KOPT-K1 (cell line): ENCODE data around the gene PKNOX2.

Experiments
- H3K27ac ChIP-seq: fragments of 200-600 bp; sonication (generic); 2 replicates; pipeline ENCODE4 v1.5.1; 2016; ENCODE audit warnings: antibody characterized with exemption, mild to moderate bottlenecking, low read depth, low read length; ENCODE audit not compliant: poor library complexity, severe bottlenecking
- H3K36me3 ChIP-seq: fragments of 200-600 bp; sonication (generic); 2 replicates; pipeline ENCODE4 v1.5.1; 2017; ENCODE audit warnings: antibody characterized with exemption, mild to moderate bottlenecking, low read length, moderate library complexity; ENCODE audit not compliant: insufficient read depth
- H3K9me3 ChIP-seq: fragments of 200-600 bp; sonication (generic); 2 replicates; pipeline ENCODE4 v1.5.1; 2017; ENCODE audit warnings: antibody characterized with exemption, low read length, mild to moderate bottlenecking; ENCODE audit not compliant: insufficient read depth, poor library complexity, severe bottlenecking

PKNOX2 gene

GRCh38 chr11:125416981-125417935 is 252.7 kb downstream of the PKNOX2 start:
- Histone ChIP-seq H3K27ac (no peak overlapping the region), H3K36me3 (no peaks in the 10 kb centered on the region), H3K9me3 (no peaks in the 10 kb centered on the region)

DNA sequence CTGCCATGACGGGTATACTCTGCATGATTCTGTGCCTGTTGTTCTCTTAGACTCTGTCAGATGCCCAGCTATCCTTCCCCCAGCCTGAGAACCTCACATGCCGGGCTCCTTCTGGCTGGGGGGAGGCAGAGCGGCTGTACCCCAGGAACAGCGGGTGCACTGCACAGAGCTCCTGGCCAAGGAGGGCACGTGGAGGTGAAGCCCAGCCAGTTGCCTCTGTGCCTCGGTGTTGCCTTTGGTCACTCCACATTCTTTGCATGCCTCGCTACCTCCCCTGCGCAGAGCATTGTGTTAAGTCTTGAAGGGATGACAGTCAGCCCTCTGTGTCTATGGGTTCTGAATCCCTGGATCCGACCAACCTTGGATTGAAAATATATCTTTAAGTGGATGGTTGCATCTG is 253.8 kb downstream of the PKNOX2 start:
- no peaks in the 10 kb centered on the region for H3K9me3 ChIP-seq
- H3K36me3 ChIP-seq = no peaks in the 10 kb centered on the region
- H3K27ac ChIP-seq = no peak overlapping the region

DNA sequence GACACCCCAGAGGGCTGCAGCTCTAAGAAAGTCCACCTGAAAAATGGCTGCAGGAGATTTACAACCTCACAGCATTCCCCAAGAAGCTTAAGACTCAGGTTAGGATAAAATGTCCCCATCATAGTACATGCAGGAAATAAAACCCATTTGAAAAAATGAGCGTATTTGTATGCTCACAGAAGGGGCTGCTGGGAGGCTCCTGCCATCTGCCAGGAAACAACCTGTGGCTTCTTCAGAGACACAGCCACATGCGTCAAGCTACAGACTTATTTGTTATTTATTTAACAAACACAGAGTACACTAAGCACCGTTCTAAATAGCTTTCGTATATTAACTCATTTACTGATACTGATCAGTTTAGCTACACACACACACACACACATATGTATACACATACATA is 258.1 kb downstream of the PKNOX2 start:
- H3K9me3 ChIP-seq = no peaks in the 10 kb centered on the region
- no peak overlapping the region for H3K27ac ChIP-seq
- no peaks in the 10 kb centered on the region for H3K36me3 ChIP-seq

DNA sequence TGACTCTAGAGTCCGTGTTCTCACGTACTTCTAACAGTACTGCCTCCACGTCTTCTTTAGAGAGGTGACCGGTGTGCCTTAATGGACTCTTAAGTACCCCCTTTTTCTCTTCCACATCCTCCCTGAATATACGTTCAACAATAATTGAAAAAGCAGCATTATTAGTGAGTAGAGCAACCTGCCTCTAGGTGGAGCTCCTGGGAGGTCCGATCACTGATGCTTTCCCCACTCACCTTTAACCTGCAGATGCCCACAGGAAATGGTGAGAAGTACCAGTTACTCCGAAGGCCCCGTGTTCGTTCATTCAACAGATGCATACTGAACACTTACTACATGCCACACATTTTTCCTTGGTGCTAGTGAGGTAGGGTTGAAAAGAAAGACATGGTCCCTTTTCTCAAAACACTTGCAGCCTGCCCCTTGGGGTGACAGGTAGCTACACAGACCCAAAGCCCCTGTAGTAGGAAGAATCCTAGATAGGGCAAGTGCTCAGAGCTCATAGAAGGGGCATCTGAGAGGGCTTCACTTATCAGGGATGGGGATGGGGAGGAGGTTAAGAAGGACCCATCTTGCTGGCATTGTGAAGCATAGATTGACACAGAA is 258.8 kb downstream of the PKNOX2 start:
- H3K9me3 ChIP-seq = no peaks in the 10 kb centered on the region
- no peaks in the 10 kb centered on the region for H3K36me3 ChIP-seq
- H3K27ac ChIP-seq = no peak overlapping the region

GRCh38 chr11:125425601-125426000 is 261.1 kb downstream of the PKNOX2 start:
- H3K27ac ChIP-seq = no peak overlapping the region
- no peaks in the 10 kb centered on the region for H3K9me3 ChIP-seq
- no peaks in the 10 kb centered on the region for H3K36me3 ChIP-seq

DNA sequence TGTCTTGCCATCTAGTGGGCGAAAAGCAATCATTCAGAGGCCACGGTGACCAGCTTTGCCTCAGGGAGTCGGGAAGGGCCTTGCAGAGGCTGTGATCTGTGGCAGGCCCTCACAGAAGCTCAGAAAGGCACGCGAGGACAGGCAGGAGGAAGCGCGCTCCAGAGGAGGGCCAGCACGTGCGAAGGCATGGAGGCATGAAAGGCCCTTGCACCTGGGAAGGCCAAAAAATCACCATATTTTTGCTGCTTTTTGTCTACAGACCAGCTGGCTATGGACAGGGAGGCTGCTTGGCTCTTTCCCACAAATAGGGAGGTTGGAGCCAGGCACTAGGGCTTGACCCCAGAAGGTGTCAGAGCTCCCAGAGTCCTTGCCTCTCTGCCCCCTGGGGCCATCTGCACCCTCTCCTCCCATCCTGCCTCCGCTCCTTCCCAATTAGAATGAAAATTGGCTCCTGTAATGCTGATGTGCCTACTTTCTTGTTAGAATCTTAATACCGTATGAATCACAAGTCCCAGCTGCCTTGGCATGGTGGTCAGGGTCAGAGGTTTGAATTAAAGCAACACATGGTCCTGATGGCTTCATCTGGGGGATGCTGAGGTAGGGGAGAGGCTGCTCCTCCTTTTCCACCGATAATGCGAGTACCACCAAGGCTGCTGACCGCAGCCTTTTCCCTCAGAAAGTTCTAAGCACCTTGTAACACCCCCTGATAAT is 262.4 kb downstream of the PKNOX2 start:
- Histone ChIP-seq H3K36me3 (no peaks in the 10 kb centered on the region), H3K27ac (no peak overlapping the region), H3K9me3 (no peaks in the 10 kb centered on the region)

GRCh38 chr11:125428486-125429173 is 264.1 kb downstream of the PKNOX2 start:
- Histone ChIP-seq H3K36me3 (no peaks in the 10 kb centered on the region), H3K9me3 (no peaks in the 10 kb centered on the region), H3K27ac (no peak overlapping the region)

- Histone ChIP-seq H3K27ac (no peak overlapping the region), H3K36me3 (no peaks in the 10 kb centered on the region), H3K9me3 (no peaks in the 10 kb centered on the region)
These were observed 264.7 kb downstream of the PKNOX2 start for GRCh38 chr11:125429174-125429707.

DNA sequence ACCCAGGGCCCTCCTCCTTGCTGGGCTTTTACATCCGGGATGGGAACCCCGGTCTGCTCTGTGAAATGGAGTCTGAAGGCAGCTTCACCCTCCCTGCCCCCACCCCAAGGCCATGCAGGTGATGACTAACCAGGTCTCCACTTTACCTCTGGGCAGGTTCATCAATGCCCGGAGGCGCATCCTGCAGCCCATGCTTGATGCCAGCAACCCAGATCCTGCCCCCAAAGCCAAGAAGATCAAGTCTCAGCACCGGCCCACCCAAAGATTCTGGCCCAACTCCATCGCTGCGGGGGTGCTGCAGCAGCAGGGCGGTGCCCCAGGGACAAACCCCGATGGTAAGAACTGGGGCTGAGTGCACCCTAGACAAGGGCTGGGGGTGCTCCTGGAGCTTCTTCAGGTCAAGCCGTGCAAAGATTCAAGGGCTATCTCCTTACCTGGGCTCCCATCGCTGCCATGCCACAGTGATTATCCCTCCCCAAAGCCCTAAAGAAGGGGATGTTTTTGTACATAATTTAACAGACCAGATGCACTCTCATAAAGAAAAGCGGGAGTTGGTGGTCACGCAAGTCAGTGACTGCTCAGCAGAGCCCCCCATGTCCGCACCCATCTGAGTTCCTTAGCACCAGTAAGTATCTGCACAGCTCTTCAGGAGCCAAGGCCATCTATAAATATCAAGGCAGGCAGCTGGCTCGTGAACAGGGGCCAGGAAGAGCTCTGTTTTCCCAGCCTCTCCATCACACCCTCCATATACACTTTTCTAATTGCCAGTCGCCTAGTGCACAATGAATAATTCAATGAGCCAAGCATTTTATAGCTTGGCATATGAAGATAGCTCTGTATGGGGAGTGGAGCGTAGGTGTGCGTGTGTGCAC is 265.5 kb downstream of the PKNOX2 start:
- Histone ChIP-seq H3K36me3 (no peaks in the 10 kb centered on the region), H3K9me3 (no peaks in the 10 kb centered on the region), H3K27ac (no peak overlapping the region)

DNA sequence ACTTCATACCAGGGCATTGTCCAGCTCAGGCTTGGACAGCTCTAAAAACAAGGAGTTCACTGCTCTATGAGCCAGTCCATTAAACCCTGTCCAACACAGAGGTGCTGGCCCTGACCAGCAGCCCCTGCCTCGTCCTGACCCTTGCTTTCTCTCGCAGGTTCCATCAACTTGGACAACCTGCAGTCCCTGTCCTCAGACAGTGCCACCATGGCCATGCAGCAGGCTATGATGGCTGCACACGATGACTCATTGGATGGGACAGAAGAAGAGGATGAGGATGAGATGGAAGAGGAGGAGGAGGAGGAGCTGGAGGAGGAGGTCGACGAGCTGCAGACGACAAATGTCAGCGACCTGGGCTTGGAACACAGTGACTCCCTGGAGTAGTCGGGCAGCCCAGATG is 266.5 kb downstream of the PKNOX2 start:
- Histone ChIP-seq H3K9me3 (no peaks in the 10 kb centered on the region), H3K27ac (no peak overlapping the region), H3K36me3 (no peaks in the 10 kb centered on the region)

GRCh38 chr11:125431481-125431880 is 266.9 kb downstream of the PKNOX2 start:
- H3K27ac ChIP-seq = no peak overlapping the region
- no peaks in the 10 kb centered on the region for H3K9me3 ChIP-seq
- no peaks in the 10 kb centered on the region for H3K36me3 ChIP-seq

DNA sequence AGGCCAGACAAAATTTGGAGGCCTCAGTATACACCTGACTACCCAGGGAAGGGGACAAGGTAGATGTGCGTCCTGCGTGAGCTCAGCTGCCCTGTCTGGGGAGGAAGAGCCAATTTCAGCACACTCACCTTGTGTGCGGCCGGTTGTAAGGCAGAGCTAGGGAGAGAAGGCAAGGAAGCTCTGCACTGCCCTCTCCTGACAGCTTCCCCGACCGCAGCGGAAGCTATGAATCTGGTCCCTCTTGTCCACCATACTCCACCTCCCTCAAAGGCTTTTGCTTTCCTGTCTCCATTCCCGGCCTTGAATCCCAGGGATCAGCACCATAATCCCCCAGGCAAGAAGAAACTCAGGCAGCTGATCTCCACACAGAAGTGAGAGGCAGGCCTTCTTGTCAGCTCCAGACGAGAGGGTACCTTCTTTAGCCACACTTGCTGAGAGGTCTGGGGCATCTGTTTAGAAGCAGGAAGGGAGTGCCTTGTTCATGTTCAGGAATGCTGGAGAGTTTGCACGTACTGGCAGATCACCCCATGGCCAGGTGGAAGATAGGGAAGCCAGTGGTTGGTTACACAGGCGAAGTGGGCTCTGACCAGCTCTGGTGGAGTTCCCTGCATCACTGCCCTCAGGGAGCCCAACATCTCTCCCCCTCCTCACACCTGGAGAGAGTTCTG is 269.0 kb downstream of the PKNOX2 start:
- Histone ChIP-seq H3K36me3 (no peaks in the 10 kb centered on the region), H3K27ac (no peak overlapping the region), H3K9me3 (no peaks in the 10 kb centered on the region)

DNA sequence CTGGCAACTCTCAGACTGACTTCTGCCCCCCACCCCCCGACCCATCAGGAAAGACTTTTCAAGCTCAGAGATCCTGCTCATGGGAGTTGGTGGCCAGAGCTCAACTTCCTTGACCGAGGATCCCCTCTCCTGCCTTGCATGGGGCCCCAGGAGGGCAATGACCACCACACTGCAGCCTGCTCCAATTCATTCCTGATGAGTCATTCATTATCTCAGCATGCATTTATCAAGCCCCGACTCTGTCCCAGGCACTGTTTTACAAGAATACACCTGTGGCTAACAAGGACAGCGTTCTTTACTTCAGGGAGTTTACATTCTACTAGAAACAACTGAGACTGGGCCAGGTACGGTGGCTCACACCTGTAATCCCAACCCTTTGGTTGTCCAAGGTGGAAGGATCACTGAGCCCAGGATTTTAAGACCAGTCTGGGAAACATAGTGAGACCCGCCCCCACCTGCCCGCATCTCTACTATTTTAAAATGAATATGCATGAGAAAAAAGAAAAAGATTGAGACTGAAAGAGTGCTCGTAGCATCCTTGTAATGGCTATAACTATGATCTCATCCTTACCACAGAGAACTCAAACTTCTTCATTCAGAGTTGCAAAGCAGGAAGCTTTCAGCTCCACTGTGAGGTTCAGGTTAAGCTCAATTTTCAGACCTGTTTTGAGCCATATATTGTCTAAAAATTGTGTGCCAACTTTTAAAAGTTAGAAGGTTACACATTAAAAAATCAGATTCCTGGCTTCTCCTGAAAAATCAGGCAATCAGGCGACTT is 271.1 kb downstream of the PKNOX2 start:
- Histone ChIP-seq H3K27ac (no peak overlapping the region), H3K9me3 (no peaks in the 10 kb centered on the region), H3K36me3 (no peaks in the 10 kb centered on the region)
